Suppressor macrophage (primary cell): Measurements from ENCODE around the gene COQ9.
"Not testable (repeated sequence)": the region's sequence is repeated elsewhere in the genome, so short reads cannot be mapped to it uniquely, and the experiment has no call there.

Experiments used
- DNase-seq, 4 experiments: peaks; one replicate each; pipeline ENCODE4 v3.0.0-alpha.2; 2020 to 2022

COQ9 gene

DNA sequence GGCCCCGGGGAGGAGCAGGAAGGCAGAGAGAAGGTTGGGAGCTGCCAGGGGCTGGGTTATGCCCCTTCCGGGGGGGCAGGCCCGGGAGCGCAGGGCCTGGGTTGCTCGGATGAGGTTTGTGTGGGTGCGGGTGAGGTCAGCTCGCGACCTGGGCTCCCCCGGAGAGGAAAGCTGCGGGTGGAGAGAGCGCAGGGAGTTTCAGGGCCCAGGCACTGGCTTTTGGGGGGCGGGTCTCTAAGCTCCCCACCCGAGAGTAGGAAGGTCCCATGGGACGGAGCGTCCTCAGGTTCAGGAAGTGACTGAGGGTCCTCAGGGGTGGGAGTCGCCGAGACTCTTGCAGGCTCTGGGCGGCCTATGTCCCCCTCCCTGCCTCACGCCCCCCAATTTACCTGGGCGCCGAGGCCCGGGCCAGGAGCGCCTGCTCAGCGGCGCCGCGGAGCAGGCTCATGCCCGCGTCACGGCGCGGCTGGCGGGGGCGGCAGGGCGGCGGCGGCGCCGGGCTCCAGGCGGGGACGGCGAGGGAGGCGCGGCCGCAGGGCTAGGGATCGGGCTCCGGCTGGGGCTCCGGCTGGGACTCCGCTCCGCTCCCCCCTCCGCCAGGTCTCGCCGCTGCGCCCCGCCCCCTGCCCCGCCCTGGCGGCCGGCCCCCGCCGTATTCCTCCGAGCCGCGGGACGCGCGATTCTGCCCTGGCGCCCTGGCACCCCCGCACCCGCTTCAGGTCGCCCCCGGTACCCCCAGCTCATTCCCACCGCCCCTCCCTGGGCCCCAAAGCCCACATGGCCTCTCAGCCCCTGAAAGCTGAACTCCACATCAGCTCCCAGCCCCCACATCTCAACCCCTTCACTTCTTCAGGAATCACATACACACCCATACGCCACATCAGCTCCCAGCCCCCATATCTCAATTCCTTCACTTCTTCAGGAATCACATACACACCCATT is 38.9 kb downstream of the COQ9 start, which contains the start of gene DOK4:
Gene DOK4 (minus strand): TSS at position 578 of the 942 bp plus-strand sequence. CDS start 6,986 bp downstream, outside the sequence.
- DNase-seq: peak; percentile 52 to 91 (median 73)

GRCh38 chr16:57486858-57487834 is 39.9 kb downstream of the COQ9 start:
- no peak for DNase-seq

DNA sequence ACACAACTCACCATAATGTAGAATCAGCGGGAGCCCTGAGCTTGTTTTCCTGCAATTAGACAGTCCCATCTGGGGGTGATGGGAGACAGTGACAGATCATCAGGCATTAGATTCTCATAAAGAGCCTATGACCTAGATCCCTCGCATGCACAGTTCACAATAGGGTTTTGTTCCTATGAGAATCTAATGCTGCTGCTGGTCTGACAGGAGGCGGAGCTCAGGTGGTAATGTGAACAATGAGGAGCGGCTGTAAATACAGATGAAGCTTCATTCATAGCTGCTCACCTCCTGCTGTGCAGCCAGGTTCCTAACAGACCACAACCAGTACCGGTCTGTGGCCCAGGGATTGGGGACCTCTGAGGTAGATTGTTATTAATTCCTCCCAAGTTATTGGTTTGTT is 42.0 kb downstream of the COQ9 start:
- no peak for DNase-seq

- DNase-seq: no peak
Observed at GRCh38 chr16:57493767-57494166, 46.5 kb downstream of the COQ9 start.

GRCh38 chr16:57497121-57497520 is 49.8 kb downstream of the COQ9 start:
- DNase-seq: no peak

DNA sequence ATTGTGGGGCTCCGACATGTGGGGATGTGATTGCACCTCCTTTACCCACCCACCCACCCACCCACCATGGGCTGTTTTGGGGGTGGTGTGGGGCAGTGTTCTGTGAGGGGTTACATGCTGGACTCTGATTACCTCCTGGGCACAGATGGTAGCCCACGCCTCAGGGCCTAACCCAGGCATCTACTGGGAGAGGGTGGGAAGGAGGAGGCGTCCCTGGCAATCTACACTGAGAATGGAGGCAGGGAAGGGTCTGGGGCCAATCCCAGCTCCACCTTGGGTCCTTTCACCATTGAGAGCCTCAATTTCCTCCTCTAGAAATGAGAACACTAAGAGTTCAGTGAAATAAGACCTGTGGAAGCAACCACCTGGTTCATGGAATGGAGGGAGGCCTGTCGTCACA is 50.8 kb downstream of the COQ9 start:
- no peak for DNase-seq

DNA sequence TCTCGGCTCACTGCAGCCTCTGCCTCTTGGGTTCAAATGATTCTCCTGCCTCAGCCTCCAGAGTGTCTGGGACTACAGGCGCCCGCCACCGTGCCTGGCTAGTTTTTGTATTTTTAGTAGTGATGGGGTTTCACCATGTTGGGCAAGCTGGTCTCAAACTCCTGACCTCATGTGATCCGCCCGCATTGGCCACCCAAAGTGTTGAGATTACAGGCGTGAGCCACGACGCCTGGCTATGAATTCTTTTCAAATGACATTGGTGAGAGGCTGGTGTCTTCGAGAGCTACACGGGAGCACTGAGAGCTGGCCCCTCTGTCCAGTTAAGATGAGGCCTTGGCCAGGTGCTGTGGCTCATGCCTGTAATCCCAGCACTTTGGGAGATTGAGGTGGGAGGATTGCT is 52.7 kb downstream of the COQ9 start:
- not testable (repeated sequence) for DNase-seq

DNA sequence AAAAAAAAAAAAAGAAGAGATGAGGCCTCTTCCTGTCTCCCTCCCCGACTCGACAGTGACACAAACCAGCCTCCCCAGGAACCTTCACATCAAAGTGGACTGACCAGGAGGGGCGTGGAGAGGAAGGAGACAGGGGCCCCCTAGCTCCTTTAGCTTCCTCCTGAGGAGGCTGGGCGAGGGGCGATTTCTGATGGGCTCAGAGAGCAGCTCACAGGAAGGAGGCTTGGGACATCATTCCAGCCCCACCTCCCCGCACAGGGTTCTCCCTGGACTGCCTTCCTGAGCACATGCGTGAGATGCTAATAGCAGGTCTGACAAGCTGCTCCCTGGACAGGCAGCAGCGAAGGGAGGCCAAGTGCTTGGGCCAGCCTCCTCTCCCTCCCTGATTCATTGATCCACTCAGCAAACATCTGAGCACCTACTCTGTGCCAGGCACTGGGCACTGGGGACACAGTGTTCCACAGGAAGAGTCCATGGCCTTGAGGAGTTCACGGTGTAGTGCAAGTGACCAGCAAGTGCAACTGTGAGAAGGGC is 53.4 kb downstream of the COQ9 start:
- DNase-seq: no peak

- no peak for DNase-seq
Observed at GRCh38 chr16:57501492-57501891, 54.2 kb downstream of the COQ9 start.

DNA sequence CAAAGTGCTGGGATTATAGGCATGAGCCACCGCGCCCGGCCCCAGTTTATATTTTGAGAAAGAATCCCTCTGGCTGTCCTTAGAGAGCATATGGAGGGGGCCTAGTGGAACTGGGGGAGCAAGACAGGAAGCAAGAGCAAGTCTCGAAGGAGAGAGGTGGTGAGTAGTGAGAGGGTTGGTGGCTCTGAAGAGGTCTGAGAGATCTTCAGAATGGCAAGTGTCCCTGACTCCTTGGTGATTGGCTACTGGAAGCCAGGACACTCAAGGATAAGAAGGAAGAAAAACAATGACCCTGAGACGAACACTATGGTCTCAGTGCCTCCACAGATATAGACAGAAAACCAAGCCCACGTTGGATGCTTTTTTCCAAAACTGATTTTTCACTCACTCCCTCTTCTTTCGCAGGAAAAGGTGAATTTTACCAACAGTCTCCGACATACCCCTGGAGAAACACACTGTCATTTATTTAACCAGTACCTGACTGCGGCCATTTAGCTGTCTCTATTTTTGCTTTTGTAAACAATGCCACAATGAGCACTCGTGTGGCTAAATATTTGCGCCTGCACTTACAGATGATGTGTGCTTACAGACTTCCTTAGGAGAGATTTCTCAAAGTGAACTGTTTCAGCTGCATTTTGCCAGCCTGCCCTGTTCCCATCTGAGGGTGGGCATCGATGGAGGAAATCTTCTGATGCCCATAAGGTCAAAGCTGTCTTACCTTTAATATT is 54.9 kb downstream of the COQ9 start:
- no peak for DNase-seq

DNA sequence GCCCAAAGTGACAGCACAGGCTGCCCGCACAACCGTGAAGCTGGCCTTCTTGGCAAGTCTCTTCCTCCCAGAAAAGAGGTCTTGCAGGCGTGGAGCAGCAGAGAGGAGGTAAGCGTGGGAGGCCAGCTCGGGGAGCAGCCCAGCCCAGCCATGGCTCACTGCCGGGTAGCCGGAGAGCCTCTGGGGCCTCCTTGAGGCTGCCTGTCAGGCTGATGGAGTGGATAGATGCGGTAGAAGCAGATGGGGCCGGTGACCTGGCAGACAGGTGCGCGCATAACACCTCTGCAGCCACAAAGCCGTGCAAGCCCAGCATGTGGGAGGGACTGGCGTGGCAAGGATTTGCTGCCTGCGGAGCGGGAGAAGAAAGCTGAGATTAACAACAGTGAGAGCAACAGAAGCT is 56.1 kb downstream of the COQ9 start:
- DNase-seq: no peak

DNA sequence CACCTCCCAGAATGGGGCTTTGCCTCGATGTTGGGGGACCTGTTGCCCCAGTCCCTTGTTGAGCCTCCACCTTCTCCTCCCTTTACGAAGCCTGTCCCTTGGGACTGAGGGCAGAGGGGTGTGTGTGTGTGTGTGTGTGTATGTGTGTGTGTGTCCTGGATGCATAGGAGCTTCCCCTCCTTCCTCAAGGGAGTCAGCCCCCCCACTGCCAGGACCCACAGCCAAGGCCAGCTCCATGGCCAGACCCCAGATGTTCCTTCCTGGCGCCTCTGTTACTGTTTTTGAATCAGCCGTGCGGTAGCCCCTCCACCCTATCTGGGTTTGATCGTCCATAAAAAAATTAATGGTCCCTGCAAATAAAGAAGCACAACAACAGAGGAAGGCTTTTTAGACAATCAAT is 56.7 kb downstream of the COQ9 start:
- no peak for DNase-seq

- no peak for DNase-seq
Observed at GRCh38 chr16:57504491-57504890, 57.2 kb downstream of the COQ9 start.

DNA sequence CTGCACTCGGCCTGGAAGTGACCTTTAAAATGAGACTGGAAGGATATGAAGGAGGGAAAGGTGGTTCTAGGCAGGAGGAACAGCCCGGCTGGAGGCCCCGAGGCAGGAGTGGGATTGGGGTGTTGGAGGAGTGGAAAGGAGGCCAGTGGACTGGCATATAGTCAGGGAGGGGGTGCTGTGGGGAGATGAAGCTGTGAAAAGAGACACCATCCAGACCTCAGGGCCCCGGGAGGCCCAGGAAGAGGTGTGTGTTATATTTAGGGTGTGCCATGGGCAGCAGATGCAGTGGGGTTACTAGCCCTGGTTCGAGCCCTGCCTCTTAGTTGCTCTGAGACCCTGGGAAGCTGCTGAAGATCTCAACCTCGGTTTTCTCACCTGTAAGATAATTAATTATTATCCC is 57.9 kb downstream of the COQ9 start:
- no peak for DNase-seq

DNA sequence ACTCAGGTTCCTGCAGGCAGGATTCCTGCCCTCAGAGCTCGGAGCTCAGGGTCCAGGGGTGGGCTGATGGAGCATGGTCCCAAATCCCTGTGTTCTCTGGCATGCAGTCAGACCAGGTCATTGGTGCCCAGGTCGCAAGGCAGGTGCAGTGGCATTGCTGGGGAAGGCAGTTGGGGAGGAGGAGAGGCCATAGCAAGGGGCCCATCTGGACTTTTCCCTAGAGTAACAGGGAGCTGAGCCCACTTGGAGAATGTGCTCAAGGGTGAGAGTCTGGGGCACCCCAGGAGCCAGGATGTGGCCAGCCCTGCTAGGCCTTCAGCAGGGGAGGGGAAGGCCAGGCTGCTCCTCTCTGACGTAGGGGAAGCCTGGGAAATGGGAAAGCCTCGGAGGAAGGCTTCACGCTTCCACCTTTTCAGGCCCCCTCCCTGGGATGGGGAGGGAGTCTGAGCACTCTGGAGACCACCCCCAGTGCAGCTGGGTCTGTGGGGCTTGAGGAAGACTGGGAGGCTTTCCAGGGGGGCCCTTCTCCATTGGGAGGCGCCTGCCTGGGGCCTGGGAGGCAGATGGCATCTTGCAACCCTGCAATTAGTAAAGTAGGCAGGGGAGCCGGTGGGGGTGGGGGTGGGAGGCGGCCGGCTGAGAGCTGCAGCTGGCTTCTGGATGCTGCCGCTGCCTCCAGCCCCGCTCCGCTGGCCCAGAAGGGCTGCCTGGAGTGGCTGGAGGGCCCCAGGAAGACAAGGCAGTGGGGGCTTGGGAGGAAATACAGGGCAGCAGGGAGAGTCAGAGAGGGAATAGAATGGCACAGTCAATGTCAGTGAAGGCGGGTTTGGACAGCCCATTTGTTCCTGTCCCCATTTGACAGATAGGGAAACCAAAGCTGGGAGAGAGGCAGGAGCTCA is 60.1 kb downstream of the COQ9 start:
- DNase-seq: no peak

- DNase-seq: no peak
Observed at GRCh38 chr16:57508035-57508425, 60.8 kb downstream of the COQ9 start.

DNA sequence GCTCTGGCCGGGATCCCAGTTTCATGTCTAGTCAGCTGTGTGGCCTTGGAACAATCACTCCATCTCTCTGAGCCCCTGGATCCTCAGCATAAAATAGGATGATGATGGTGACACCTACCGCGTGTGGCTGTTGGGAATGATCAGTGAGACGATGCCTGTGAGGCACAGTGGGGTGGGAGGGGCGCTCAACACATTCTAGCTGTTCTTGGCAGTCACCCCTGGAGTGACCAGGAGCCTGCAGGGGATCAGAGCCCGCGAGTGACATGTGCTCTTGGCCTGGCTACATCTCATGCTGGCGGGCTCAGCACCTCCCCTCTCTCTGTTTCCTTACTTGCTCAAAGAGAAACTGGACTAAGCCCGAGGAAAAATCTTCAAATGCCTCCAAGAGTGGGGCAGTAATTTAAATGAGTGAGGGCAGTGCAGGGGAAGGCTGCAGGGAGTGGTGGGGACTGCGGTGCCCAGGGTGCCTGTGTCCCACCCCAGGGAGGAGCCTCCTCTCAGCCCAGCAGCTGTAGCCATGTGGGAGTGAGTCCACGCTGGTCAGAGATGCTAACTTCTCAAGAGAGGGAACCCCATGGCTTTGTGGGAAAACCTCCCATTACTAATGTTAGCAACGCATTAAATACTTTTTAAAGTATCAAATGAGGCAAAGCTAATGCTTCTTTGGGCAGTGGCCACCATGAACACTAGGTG is 62.1 kb downstream of the COQ9 start:
- DNase-seq: no peak

DNA sequence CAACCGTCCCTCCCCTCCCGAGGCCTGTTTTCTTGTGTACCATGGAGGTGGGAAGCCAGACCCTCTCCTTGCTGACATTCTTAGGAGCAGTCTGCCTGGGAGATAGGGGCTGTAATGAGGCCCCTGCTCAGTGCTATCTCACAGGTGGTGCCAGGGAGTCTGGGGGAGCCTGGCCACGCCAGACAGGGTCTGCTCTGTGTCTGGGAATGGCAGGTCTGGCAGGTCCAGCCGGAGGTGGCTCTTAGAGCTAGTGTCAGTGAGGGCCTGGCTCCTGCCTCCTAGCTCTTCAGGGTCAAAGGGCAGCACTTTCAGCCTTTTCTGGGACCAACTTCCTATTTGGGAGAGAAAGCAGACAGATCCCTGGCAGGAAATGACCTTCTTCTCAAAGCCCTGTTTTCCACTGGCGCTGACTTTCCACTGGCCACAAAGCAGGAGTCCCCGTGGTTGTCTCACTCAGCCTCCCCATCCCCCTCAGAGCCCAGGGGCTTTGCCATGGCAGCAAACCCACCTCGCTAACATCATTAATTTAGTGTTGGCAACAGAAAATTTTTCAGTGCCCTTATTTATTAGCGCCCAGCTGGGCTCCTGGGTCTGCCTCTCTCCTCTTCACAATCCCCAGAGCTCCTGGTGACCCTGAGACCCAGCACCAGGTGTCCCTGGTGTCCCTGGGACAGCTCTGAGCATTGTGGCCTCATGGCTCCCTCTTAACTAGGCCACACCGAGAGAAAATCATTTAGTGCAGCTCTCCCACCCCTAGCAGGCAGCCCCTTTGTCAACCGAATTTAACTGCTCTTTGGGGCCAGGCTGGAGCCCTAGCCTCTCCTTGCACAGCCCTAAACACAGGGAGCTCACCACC is 63.0 kb downstream of the COQ9 start:
- no peak for DNase-seq
